PFSK-1 (cell line): ENCODE data around the gene RFK.

Source experiments
- POLR2AphosphoS5 ChIP-seq: IDR thresholded peaks from 2 replicates; pipeline ENCODE4 v1.6.1; 2012; ENCODE audit warnings: low read depth, mild to moderate bottlenecking, control low read depth, low read length, moderate library complexity
- SIN3A ChIP-seq: IDR thresholded peaks from 2 replicates; pipeline ENCODE4 v1.6.1; 2012; ENCODE audit warnings: mild to moderate bottlenecking, low read length, moderate library complexity, borderline replicate concordance; ENCODE audit not compliant: insufficient read depth
- TAF1 ChIP-seq: IDR thresholded peaks from 2 replicates; pipeline ENCODE4 v1.6.1; 2012; ENCODE audit warnings: low read length, control low read depth, borderline replicate concordance; ENCODE audit not compliant: insufficient read depth
- TF ChIP-seq, protein P1 (sequence below), 2 experiments: IDR thresholded peaks; 2 replicates each; pipeline versions ENCODE4 v1.6.1 to v1.8.0; 2011 to 2012; ENCODE audit warnings: low read depth in 2 of 2, low read length in 2 of 2, control low read depth in 1 of 2, inconsistent platforms in 1 of 2, mild to moderate bottlenecking in 1 of 2, moderate library complexity in 1 of 2; ENCODE audit not compliant: insufficient read depth in 1 of 2

- TF ChIP-seq TAF1 (no peak), POLR2AphosphoS5 (no peak), SIN3A (no peak)
- TF ChIP-seq, protein P1, sequence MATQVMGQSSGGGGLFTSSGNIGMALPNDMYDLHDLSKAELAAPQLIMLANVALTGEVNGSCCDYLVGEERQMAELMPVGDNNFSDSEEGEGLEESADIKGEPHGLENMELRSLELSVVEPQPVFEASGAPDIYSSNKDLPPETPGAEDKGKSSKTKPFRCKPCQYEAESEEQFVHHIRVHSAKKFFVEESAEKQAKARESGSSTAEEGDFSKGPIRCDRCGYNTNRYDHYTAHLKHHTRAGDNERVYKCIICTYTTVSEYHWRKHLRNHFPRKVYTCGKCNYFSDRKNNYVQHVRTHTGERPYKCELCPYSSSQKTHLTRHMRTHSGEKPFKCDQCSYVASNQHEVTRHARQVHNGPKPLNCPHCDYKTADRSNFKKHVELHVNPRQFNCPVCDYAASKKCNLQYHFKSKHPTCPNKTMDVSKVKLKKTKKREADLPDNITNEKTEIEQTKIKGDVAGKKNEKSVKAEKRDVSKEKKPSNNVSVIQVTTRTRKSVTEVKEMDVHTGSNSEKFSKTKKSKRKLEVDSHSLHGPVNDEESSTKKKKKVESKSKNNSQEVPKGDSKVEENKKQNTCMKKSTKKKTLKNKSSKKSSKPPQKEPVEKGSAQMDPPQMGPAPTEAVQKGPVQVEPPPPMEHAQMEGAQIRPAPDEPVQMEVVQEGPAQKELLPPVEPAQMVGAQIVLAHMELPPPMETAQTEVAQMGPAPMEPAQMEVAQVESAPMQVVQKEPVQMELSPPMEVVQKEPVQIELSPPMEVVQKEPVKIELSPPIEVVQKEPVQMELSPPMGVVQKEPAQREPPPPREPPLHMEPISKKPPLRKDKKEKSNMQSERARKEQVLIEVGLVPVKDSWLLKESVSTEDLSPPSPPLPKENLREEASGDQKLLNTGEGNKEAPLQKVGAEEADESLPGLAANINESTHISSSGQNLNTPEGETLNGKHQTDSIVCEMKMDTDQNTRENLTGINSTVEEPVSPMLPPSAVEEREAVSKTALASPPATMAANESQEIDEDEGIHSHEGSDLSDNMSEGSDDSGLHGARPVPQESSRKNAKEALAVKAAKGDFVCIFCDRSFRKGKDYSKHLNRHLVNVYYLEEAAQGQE (IDR thresholded peaks at IDR 0.05; ENCODE audit: insufficient read depth in 1 of 2, low read depth in 2 of 2, low read length in 2 of 2): no peak
Measured at GRCh38 chr9:76401176-76401575, 7.0 kb upstream of the RFK start.
